ENCODE results near the gene DAB1. TPM values are rescaled to one million over a fixed set of nuclear protein-coding genes. Genes with fewer than 3 reads are reported as not detected.

Gene DAB1
- polyA plus RNA-seq, 1 donor from 2014 or later: 11.4 TPM

GRCh38 chr1:57316861-57317260, 107.0 kb downstream of the DAB1 start:
- no peak overlapping the region for H2AFZ ChIP-seq (ENCODE audit: low read depth, low read length)
- H3K9me2 ChIP-seq (ENCODE audit: insufficient read depth, low read length): no peaks in the 10 kb centered on the region
- no peaks in the 10 kb centered on the region for H3K9me3 ChIP-seq (ENCODE audit: low read length)
- H3F3A ChIP-seq (ENCODE audit: insufficient read depth, low read length, poor library complexity, severe bottlenecking): no peaks in the 10 kb centered on the region
- H3K4me2 ChIP-seq (ENCODE audit: low read length): no peak overlapping the region
- no peak overlapping the region for H3K9ac ChIP-seq (ENCODE audit: low read length)
- H3K27ac ChIP-seq (ENCODE audit: low read length): no peak overlapping the region
- H3K79me2 ChIP-seq (replicated peaks; ENCODE audit: insufficient read depth, low read length): no peaks in the 10 kb centered on the region
- no peaks in the 10 kb centered on the region for H3K36me3 ChIP-seq (ENCODE audit: insufficient read depth, low read length)
- no peak overlapping the region for H3K4me3 ChIP-seq (ENCODE audit: low read length)
- H4K20me1 ChIP-seq (ENCODE audit: insufficient read depth): no peaks in the 10 kb centered on the region
- TF ChIP-seq RAD21 (conservative IDR thresholded peaks at IDR 0.05) (no peak), SMC3 (conservative IDR thresholded peaks at IDR 0.05; ENCODE audit: poor library complexity) (no peak), POLR2AphosphoS5 (IDR thresholded peaks at IDR 0.05) (no peak), EP300 (conservative IDR thresholded peaks at IDR 0.05; ENCODE audit: poor library complexity, severe bottlenecking) (no peak), TAF1 (IDR thresholded peaks at IDR 0.05; ENCODE audit: low read depth) (no peak), EZH2 (IDR thresholded peaks at IDR 0.05; ENCODE audit: borderline replicate concordance, insufficient read depth, low read length, poor library complexity, severe bottlenecking) (no peak), MXI1 (conservative IDR thresholded peaks at IDR 0.05; ENCODE audit: poor library complexity, severe bottlenecking) (no peak)
- TF ChIP-seq, protein P1, sequence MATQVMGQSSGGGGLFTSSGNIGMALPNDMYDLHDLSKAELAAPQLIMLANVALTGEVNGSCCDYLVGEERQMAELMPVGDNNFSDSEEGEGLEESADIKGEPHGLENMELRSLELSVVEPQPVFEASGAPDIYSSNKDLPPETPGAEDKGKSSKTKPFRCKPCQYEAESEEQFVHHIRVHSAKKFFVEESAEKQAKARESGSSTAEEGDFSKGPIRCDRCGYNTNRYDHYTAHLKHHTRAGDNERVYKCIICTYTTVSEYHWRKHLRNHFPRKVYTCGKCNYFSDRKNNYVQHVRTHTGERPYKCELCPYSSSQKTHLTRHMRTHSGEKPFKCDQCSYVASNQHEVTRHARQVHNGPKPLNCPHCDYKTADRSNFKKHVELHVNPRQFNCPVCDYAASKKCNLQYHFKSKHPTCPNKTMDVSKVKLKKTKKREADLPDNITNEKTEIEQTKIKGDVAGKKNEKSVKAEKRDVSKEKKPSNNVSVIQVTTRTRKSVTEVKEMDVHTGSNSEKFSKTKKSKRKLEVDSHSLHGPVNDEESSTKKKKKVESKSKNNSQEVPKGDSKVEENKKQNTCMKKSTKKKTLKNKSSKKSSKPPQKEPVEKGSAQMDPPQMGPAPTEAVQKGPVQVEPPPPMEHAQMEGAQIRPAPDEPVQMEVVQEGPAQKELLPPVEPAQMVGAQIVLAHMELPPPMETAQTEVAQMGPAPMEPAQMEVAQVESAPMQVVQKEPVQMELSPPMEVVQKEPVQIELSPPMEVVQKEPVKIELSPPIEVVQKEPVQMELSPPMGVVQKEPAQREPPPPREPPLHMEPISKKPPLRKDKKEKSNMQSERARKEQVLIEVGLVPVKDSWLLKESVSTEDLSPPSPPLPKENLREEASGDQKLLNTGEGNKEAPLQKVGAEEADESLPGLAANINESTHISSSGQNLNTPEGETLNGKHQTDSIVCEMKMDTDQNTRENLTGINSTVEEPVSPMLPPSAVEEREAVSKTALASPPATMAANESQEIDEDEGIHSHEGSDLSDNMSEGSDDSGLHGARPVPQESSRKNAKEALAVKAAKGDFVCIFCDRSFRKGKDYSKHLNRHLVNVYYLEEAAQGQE (IDR thresholded peaks at IDR 0.05; ENCODE audit: borderline replicate concordance): no peak
- TF ChIP-seq, protein P2, sequence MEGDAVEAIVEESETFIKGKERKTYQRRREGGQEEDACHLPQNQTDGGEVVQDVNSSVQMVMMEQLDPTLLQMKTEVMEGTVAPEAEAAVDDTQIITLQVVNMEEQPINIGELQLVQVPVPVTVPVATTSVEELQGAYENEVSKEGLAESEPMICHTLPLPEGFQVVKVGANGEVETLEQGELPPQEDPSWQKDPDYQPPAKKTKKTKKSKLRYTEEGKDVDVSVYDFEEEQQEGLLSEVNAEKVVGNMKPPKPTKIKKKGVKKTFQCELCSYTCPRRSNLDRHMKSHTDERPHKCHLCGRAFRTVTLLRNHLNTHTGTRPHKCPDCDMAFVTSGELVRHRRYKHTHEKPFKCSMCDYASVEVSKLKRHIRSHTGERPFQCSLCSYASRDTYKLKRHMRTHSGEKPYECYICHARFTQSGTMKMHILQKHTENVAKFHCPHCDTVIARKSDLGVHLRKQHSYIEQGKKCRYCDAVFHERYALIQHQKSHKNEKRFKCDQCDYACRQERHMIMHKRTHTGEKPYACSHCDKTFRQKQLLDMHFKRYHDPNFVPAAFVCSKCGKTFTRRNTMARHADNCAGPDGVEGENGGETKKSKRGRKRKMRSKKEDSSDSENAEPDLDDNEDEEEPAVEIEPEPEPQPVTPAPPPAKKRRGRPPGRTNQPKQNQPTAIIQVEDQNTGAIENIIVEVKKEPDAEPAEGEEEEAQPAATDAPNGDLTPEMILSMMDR (IDR thresholded peaks at IDR 0.05; ENCODE audit: poor library complexity, severe bottlenecking): no peak
- no peaks in the 10 kb centered on the region for H3K27me3 ChIP-seq (ENCODE audit: insufficient read depth, low read depth, low read length)

DNA sequence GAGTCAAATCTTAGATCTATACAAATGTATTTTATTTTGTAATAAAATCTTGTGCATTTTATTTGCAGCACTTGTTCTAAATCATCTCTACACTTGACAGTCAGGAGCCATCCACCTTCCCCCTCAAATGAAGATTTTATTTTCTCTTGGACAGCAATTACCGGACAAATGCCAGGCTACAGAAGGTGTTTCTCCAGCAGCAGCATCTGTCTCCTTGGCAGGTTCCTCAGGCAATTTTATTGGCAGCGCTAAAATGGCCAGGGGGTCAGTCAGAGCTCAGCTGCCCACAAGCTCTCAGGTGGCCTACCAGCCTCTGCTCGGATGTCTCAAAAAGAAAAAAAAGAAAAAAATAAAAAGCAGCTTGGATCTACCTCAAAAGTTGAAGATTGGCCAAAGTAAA, 107.6 kb downstream of the DAB1 start:
- Histone ChIP-seq H3K79me2 (replicated peaks; ENCODE audit: insufficient read depth, low read length) (no peaks in the 10 kb centered on the region), H3K36me3 (ENCODE audit: insufficient read depth, low read length) (no peaks in the 10 kb centered on the region), H3K27me3 (ENCODE audit: insufficient read depth, low read depth, low read length) (no peaks in the 10 kb centered on the region), H3K9me3 (ENCODE audit: low read length) (no peaks in the 10 kb centered on the region), H3K27ac (ENCODE audit: low read length) (no peak overlapping the region), H4K20me1 (ENCODE audit: insufficient read depth) (no peaks in the 10 kb centered on the region), H3K9ac (ENCODE audit: low read length) (no peak overlapping the region), H3K4me3 (ENCODE audit: low read length) (no peak overlapping the region), H3F3A (ENCODE audit: insufficient read depth, low read length, poor library complexity, severe bottlenecking) (no peaks in the 10 kb centered on the region), H3K4me2 (ENCODE audit: low read length) (no peak overlapping the region), H2AFZ (ENCODE audit: low read depth, low read length) (no peak overlapping the region), H3K9me2 (ENCODE audit: insufficient read depth, low read length) (no peaks in the 10 kb centered on the region)
- no peak for TF ChIP-seq EP300 (conservative IDR thresholded peaks at IDR 0.05; ENCODE audit: poor library complexity, severe bottlenecking)
- no peak for TF ChIP-seq EZH2 (IDR thresholded peaks at IDR 0.05; ENCODE audit: borderline replicate concordance, insufficient read depth, low read length, poor library complexity, severe bottlenecking)
- TF ChIP-seq RAD21 (conservative IDR thresholded peaks at IDR 0.05): no peak
- no peak for TF ChIP-seq MXI1 (conservative IDR thresholded peaks at IDR 0.05; ENCODE audit: poor library complexity, severe bottlenecking)
- no peak for TF ChIP-seq POLR2AphosphoS5 (IDR thresholded peaks at IDR 0.05)

Data from neural cell (in vitro differentiated cells).